Peyer's patch (tissue), 4 donors: ENCODE measurements around the gene ZNF226. TPM values are rescaled to one million over a fixed set of nuclear protein-coding genes. Genes with fewer than 3 reads are reported as not detected.
"Not testable (repeated sequence)": the region's sequence is repeated elsewhere in the genome, so short reads cannot be mapped to it uniquely, and the experiment has no call there.

Experiments used
- DNase-seq, 3 donors: peaks; one replicate each; pipeline ENCODE4 v3.0.0-alpha.2; 2017 to 2019
- H3K27ac ChIP-seq, 4 donors: fragments of 200-600 bp; sonication (generic); one replicate each; pipeline ENCODE4 v1.5.1; 2016 to 2019
- H3K27me3 ChIP-seq, 2 donors: fragments of 200-600 bp; sonication (generic); one replicate each; pipeline ENCODE4 v1.5.1; 2019
- H3K36me3 ChIP-seq, 3 donors: fragments of 200-600 bp; sonication (generic); one replicate each; pipeline ENCODE4 v1.5.1; 2016 to 2019
- H3K4me1 ChIP-seq, 4 donors: fragments of 200-600 bp; sonication (generic); one replicate each; pipeline ENCODE4 v1.5.1; 2016 to 2019
- H3K4me3 ChIP-seq, 4 donors: fragments of 200-600 bp; sonication (generic); 1 replicate in 3 of 4; 2 replicates in 1 of 4; pipeline ENCODE4 v1.5.1; 2016 to 2019; ENCODE audit warnings: mild to moderate bottlenecking in 1 of 4
- H3K9me3 ChIP-seq, 4 donors: fragments of 200-600 bp; sonication (generic); one replicate each; pipeline ENCODE4 v1.5.1; 2016 to 2019; ENCODE audit warnings: mild to moderate bottlenecking in 1 of 4
- CTCF ChIP-seq, 6 experiments: fragments of 450-650 bp in 4 of 6; fragments of 200-600 bp in 2 of 6; sonication (generic) in 1 of 6; IDR thresholded peaks; one replicate each; pipeline ENCODE4 v1.5.1; 2017 to 2019; ENCODE audit warnings: antibody characterized with exemption in 6 of 6, mild to moderate bottlenecking in 3 of 6, moderate library complexity in 1 of 6
- POLR2A ChIP-seq, 2 donors: fragments of 450-650 bp; IDR thresholded peaks; one replicate each; pipeline ENCODE4 v1.5.1; 2017; ENCODE audit warnings: antibody characterized with exemption in 2 of 2, mild to moderate bottlenecking in 2 of 2, moderate library complexity in 2 of 2
- total RNA-seq, 4 donors: library from RNA; depleted of rRNA; stranded (reverse); fragments of >200 nt; gene quantifications; one replicate each; pipeline ENCODE4 v1.1.0, GENCODE V29; 2016

ZNF226 gene
- total RNA-seq, 4 donors from 2014 or later: 21.3 to 25.6 (median 23.2) TPM

GRCh38 chr19:44202470-44202869 is 37.6 kb downstream of the ZNF226 start:
- peaks cover 0 to 5% (median 2%) of the 10 kb centered on the region in 4 donors for H3K9me3 ChIP-seq
- no peak overlapping the region for H3K27ac ChIP-seq
- no peaks in the 10 kb centered on the region for H3K36me3 ChIP-seq
- no peak for TF ChIP-seq POLR2A (IDR thresholded peaks at IDR 0.05)
- TF ChIP-seq CTCF (IDR thresholded peaks at IDR 0.05): no peak
- H3K4me1 ChIP-seq: no peaks in the 10 kb centered on the region
- H3K4me3 ChIP-seq: no peak overlapping the region
- DNase-seq: no peak
- H3K27me3 ChIP-seq: no peaks in the 10 kb centered on the region

- peaks cover 0 to 5% (median 2%) of the 10 kb centered on the region in 4 donors for H3K9me3 ChIP-seq
- no peak for DNase-seq
- no peak overlapping the region for H3K27ac ChIP-seq
- H3K4me1 ChIP-seq: no peaks in the 10 kb centered on the region
- H3K4me3 ChIP-seq: no peak overlapping the region
- no peak for TF ChIP-seq CTCF (IDR thresholded peaks at IDR 0.05)
- H3K36me3 ChIP-seq: no peaks in the 10 kb centered on the region
- H3K27me3 ChIP-seq: no peaks in the 10 kb centered on the region
These were observed 38.1 kb downstream of the ZNF226 start for GRCh38 chr19:44202974-44203373.

- H3K4me3 ChIP-seq, H3K27me3 ChIP-seq, H3K36me3 ChIP-seq, H3K9me3 ChIP-seq, H3K27ac ChIP-seq, DNase-seq, H3K4me1 ChIP-seq: not testable (repeated sequence)
These were observed 39.0 kb downstream of the ZNF226 start for GRCh38 chr19:44203877-44204276.

GRCh38 chr19:44204772-44205171 is 39.9 kb downstream of the ZNF226 start:
- Histone ChIP-seq H3K9me3 (peaks cover 0 to 5% (median 2%) of the 10 kb centered on the region in 4 donors), H3K27ac (no peak overlapping the region), H3K27me3 (no peaks in the 10 kb centered on the region)

GRCh38 chr19:44207126-44207803 is 42.4 kb downstream of the ZNF226 start:
- Histone ChIP-seq H3K4me3 (peak overlapping the region; percentile 69 to 74 (median 72)), H3K36me3 (no peaks in the 10 kb centered on the region), H3K27me3 (no peaks in the 10 kb centered on the region), H3K4me1 (no peaks in the 10 kb centered on the region), H3K27ac (peak overlapping the region; percentile 75 to 80 (median 77)), H3K9me3 (peaks cover 0 to 5% (median 2%) of the 10 kb centered on the region in 4 donors)
- DNase-seq: peak; percentile 85 to 94 (median 87)
- TF ChIP-seq POLR2A (IDR thresholded peaks at IDR 0.05) (peak in 1 of 2 donors; percentile 11), CTCF (IDR thresholded peaks at IDR 0.05) (no peak)

More at GRCh38 chr19:44204772-44205171, 39.9 kb downstream of the ZNF226 start:
- DNase-seq: no peak
- no peaks in the 10 kb centered on the region for H3K36me3 ChIP-seq
- H3K4me1 ChIP-seq: no peaks in the 10 kb centered on the region
- TF ChIP-seq POLR2A (IDR thresholded peaks at IDR 0.05) (no peak), CTCF (IDR thresholded peaks at IDR 0.05) (no peak)
- no peak overlapping the region for H3K4me3 ChIP-seq

GRCh38 chr19:44212250-44212865 is 47.5 kb downstream of the ZNF226 start, which contains the start of gene ZNF227:
Gene ZNF227 (plus strand): TSS chr19:44212532. CDS start chr19:44217793, 5,261 bp downstream.
- no peaks in the 10 kb centered on the region for H3K27me3 ChIP-seq
- no peak for TF ChIP-seq CTCF (IDR thresholded peaks at IDR 0.05)
- TF ChIP-seq POLR2A (IDR thresholded peaks at IDR 0.05): peak in 1 of 2 donors; percentile 14
- H3K4me3 ChIP-seq: peak within 1 kb of the TSS; percentile 57 to 92 (median 72)
- no peaks in the 10 kb centered on the region for H3K9me3 ChIP-seq
- H3K4me1 ChIP-seq: peaks cover 0 to 9% (median 0%) of the 10 kb centered on the region in 4 donors
- H3K27ac ChIP-seq: peak within 1 kb of the TSS; percentile 77 to 86 (median 80)
- DNase-seq: peak; percentile 85 to 94 (median 88)
- H3K36me3 ChIP-seq: peaks cover 0 to 25% (median 0%) of the 10 kb centered on the region in 3 donors
